SU-DHL-6 (cell line): Measurements from ENCODE around the gene CC2D2B.

Experiments used
- CTCF ChIP-seq: fragments of 200-600 bp; sonication (generic); IDR thresholded peaks from one replicate; pipeline ENCODE4 v1.5.1; 2017; ENCODE audit warnings: antibody characterized with exemption, mild to moderate bottlenecking, low read length, moderate library complexity; ENCODE audit not compliant: insufficient read depth, poor library complexity, severe bottlenecking
- EZH2phosphoT487 ChIP-seq: fragments of 200-600 bp; sonication (generic), shearing (Covaris generic); conservative IDR thresholded peaks from 2 replicates; pipeline ENCODE4 v1.6.1; 2018; ENCODE audit warnings: mild to moderate bottlenecking, antibody characterized with exemption, low read length, moderate library complexity, mixed read lengths

- TF ChIP-seq CTCF: no peak
- TF ChIP-seq EZH2phosphoT487: no peak
These were observed 90.5 kb downstream of the CC2D2B start for GRCh38 chr10:95998255-95998784.
